Adrenal gland (tissue), 12 donors: ENCODE data around the gene NUP50. TPM values are rescaled to one million over a fixed set of nuclear protein-coding genes. Genes with fewer than 3 reads are reported as not detected.

Experiments used
- DNase-seq, 7 donors: peaks; one replicate each; pipeline ENCODE4 v3.0.0-alpha.2; 2019 to 2020
- H3K27ac ChIP-seq, 5 donors: fragments of 200-600 bp; sonication (generic) in 4 of 5; 1 replicate in 3 of 5; 2 replicates in 2 of 5; pipeline versions ENCODE4 v1.5.1 to v1.8.0; 2016 to 2020; ENCODE audit warnings: mild to moderate bottlenecking in 1 of 5
- H3K27me3 ChIP-seq: fragments of 200-600 bp; 2 replicates; pipeline ENCODE4 v1.8.0; 2021
- H3K36me3 ChIP-seq, 2 donors: fragments of 200-600 bp; replicated peaks in 1 of 2; 1 replicate in 1 of 2; 2 replicates in 1 of 2; pipeline versions ENCODE4 v1.5.1 to v1.8.0; 2018 to 2022
- H3K4me1 ChIP-seq, 2 donors: fragments of 200-600 bp; replicated peaks in 1 of 2; 1 replicate in 1 of 2; 2 replicates in 1 of 2; pipeline versions ENCODE4 v1.5.1 to v1.8.0; 2018 to 2021
- H3K4me3 ChIP-seq, 4 donors: fragments of 200-600 bp; sonication (generic) in 3 of 4; one replicate each; pipeline ENCODE4 v1.5.1; 2016 to 2018
- H3K9me3 ChIP-seq, 3 donors: fragments of 200-600 bp; sonication (generic) in 1 of 3; replicated peaks in 1 of 3; 1 replicate in 2 of 3; 2 replicates in 1 of 3; pipeline versions ENCODE4 v1.5.1 to v1.8.0; 2016 to 2021
- POLR2A ChIP-seq, 2 donors: fragments of 450-650 bp; IDR thresholded peaks; one replicate each; pipeline ENCODE4 v1.6.1; 2017; ENCODE audit warnings: antibody characterized with exemption in 2 of 2, mild to moderate bottlenecking in 2 of 2, moderate library complexity in 1 of 2
- WGBS, 4 donors: extraction: QIAGEN DNeasy Blood & Tissue Kit in 2 of 4; methylation state at CpG; one replicate each; pipeline versions ENCODE4 v1.1.5 to v1.1.7; 2013 to 2017; 5-methylcytosine and 5-hydroxymethylcytosine counted together
- intact Hi-C, 2 donors: fragments of 100-400 bp; cut with DNase I; formaldehyde crosslinking; loops; one replicate each; pipeline versions ENCODE4 v1.14.1 to v1.15.0; 2022 to 2023
- polyA plus RNA-seq, 3 donors: library from polyadenylated mRNA; stranded (reverse); fragments of 200-250 nt in 2 of 3; fragments of 350-450 nt in 1 of 3; fragmentation: Illumina TruSeq in 1 of 3; extraction: RNeasy Lipid Tissue Mini Kit (QIAGEN cat#74804) in 1 of 3; gene quantifications; one replicate each; pipeline ENCODE4 v1.2.3, GENCODE V29; 2013 to 2014
- total RNA-seq, 9 donors: library from RNA; depleted of rRNA in 4 of 9; stranded (reverse); fragments of >200 nt in 4 of 9; fragments of 120-200 nt in 1 of 9; fragmentation: NEBNext Ultra II Directional in 1 of 9; extraction: Animal tissue kit (Norgen Biotek cat#: 25700) in 1 of 9; gene quantifications; one replicate each; pipeline versions ENCODE4 v1.1.0 to v1.2.4, GENCODE V29; 2013 to 2023
- TF ChIP-seq, protein P1 (sequence below), 6 experiments: fragments of 450-650 bp in 4 of 6; fragments of 200-600 bp in 2 of 6; sonication (generic) in 1 of 6; IDR thresholded peaks; 1 replicate in 5 of 6; 2 replicates in 1 of 6; pipeline versions ENCODE4 v1.5.1 to v1.8.0; 2016 to 2021; ENCODE audit warnings: antibody characterized with exemption in 6 of 6, mild to moderate bottlenecking in 2 of 6, moderate library complexity in 1 of 6
- donor health status: healthy with polysubstance abuse.
- donor health status: Bipolar disorder and iron deficiency.
- donor health status: DM: yes; HTN: yes; CAD: no.
- donor health status: DM: no; HTN: no; CAD: no.
- donor health status: DM: no; HTN: no; CAD: no.
- donor health status: DM: yes; HTN: yes; CAD: no.

NUP50 gene
- total and polyA plus RNA-seq, 12 donors: 14.9 to 126 (median 64.6) TPM

DNA sequence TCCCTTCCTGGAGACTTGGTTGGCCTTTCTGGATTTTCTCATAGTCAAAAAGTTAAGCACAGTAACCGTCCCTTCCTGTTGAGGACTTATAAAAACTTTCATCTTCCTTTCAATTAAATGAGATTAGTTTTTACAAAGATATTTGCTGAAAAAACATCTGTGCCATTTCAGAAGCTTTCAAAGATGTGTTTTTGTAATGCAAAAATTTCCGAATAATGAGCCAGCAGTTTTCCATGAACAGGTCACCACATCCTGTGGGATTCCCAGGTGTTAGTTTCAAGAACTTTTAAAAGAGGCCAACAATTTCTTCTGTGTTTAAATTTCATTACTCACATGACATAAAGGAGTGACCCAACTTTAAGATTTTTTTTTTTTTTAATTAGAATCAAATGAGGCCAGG lies 18.0 kb downstream of the NUP50 start:
- peaks cover 0 to 64% of the 10 kb centered on the region in 2 donors for H3K36me3 ChIP-seq

DNA sequence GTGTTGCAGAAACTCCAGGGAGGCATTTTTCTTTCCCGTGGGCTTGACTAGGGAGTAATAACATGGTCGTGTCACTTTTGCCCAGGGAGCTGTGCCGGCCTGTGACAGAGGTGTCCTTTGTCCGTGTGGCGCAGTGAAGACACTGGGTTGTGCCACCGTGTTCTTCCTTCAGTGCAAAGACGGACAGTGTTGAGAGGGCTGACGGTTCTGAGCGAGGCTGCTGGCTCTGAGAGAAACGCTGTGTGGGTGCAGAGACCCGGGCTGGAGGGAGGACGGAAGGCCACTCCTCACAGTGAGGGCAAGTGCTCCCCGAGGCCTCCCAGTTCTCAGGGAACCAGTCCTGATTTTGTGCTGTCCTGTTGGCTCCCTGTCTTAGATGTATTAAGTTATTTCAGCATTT lies 20.2 kb downstream of the NUP50 start:
- WGBS, 4 donors: 89 to 95% (median 92%) methylated on average over 10 to 13 of the region's 13 CpGs
- Histone ChIP-seq H3K4me1 (peaks cover 0 to 16% of the 10 kb centered on the region in 2 donors), H3K27ac (no peak overlapping the region), H3K9me3 (no peaks in the 10 kb centered on the region), H3K27me3 (no peaks in the 10 kb centered on the region), H3K36me3 (peaks cover 0 to 51% of the 10 kb centered on the region in 2 donors), H3K4me3 (no peak overlapping the region)
- intact Hi-C loops: no loop called here
- peak in 2 of 7 donors; percentile 18 to 50 for DNase-seq
- TF ChIP-seq POLR2A (IDR thresholded peaks at IDR 0.05): no peak
- TF ChIP-seq, protein P1, sequence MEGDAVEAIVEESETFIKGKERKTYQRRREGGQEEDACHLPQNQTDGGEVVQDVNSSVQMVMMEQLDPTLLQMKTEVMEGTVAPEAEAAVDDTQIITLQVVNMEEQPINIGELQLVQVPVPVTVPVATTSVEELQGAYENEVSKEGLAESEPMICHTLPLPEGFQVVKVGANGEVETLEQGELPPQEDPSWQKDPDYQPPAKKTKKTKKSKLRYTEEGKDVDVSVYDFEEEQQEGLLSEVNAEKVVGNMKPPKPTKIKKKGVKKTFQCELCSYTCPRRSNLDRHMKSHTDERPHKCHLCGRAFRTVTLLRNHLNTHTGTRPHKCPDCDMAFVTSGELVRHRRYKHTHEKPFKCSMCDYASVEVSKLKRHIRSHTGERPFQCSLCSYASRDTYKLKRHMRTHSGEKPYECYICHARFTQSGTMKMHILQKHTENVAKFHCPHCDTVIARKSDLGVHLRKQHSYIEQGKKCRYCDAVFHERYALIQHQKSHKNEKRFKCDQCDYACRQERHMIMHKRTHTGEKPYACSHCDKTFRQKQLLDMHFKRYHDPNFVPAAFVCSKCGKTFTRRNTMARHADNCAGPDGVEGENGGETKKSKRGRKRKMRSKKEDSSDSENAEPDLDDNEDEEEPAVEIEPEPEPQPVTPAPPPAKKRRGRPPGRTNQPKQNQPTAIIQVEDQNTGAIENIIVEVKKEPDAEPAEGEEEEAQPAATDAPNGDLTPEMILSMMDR (IDR thresholded peaks at IDR 0.05): no peak

More for the DNA sequence above, 18.0 kb downstream of the NUP50 start:
- 94 to 97% (median 94%) methylated on average over 2 of the region's 2 CpGs for WGBS, 4 donors
- no peak for TF ChIP-seq POLR2A (IDR thresholded peaks at IDR 0.05)
- TF ChIP-seq, protein P1 (IDR thresholded peaks at IDR 0.05): no peak
- no peak overlapping the region for H3K27ac ChIP-seq
- no peak for DNase-seq
- intact Hi-C loops: no loop called here
- H3K4me1 ChIP-seq: peaks cover 0 to 16% of the 10 kb centered on the region in 2 donors
- H3K4me3 ChIP-seq: no peak overlapping the region
- H3K27me3 ChIP-seq: no peaks in the 10 kb centered on the region
- H3K9me3 ChIP-seq: no peaks in the 10 kb centered on the region

DNA sequence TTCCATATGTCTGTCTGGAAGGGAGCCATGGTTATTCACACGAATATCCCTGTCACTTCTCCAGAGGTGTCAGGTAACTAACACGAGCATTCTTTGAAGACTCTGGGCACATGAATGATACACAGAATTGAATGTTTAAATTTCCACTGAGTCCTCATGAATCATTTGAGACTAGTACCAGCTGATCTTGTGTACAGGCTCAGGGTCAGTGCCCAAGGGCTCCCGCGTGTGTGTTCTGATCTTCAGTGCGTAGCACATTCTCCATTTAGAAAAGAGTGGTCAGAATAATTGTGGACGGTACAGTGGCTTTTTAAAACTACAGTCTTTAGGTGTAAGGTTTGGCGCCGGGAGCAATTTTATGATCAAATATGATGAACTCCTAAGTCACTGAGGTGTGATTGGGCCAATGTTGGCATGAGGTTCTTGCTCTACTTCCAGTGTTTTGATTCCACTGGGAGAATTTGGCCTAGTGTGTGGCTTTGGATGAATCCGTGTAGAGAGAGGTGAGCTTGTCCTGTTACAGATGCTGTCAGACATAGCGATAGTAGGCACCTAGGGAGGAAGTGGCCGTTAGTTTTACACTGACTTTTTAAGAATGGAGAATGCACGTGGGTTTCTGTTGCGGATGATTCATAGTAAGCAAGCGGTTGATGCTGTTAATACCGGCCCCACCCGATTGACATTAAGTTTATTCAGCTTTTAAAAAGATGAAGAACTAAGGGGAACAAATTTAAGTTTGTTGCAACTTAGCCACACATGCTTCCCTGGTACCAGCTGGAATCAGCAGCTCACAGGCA lies 22.2 kb downstream of the NUP50 start:
- TF ChIP-seq, protein P1 (IDR thresholded peaks at IDR 0.05): no peak
- no peak for TF ChIP-seq POLR2A (IDR thresholded peaks at IDR 0.05)
- peaks cover 0 to 46% of the 10 kb centered on the region in 2 donors for H3K36me3 ChIP-seq
- H3K4me3 ChIP-seq: no peak overlapping the region
- H3K4me1 ChIP-seq: peaks cover 0 to 5% of the 10 kb centered on the region in 2 donors
- peak overlapping the region; percentile 32 to 76 (median 45) for H3K27ac ChIP-seq
- no peaks in the 10 kb centered on the region for H3K9me3 ChIP-seq
- peak in 4 of 7 donors; percentile 59 to 76 (median 68) for DNase-seq
- 45 to 64% (median 60%) methylated on average over 16 of the region's 16 CpGs for WGBS, 4 donors
- intact Hi-C loops: no loop called here
- H3K27me3 ChIP-seq: no peaks in the 10 kb centered on the region

DNA sequence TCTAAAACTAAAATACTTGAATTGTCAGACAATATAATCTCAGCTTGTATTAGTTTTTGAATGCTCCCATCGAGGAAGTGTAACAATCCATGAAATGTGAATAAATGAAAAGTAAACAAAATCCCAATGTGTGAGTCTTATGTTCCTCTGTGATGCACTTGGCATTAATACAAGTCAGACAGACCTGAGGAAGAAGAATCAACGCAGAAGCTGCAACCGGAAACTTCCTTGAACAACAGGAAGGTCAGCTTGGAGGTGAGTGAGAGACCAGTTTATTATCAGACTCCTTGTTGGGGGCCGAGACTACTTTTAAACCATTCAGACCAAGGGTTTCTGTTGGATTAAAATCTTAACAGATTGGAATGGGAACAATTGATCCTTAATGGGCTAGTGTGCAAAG lies 24.2 kb downstream of the NUP50 start:
- intact Hi-C loops: no loop called here
- no peak for DNase-seq

More for the DNA sequence above, 24.2 kb downstream of the NUP50 start:
- peaks cover 0 to 8% of the 10 kb centered on the region in 2 donors for H3K4me1 ChIP-seq
- no peak overlapping the region for H3K27ac ChIP-seq
- no peaks in the 10 kb centered on the region for H3K9me3 ChIP-seq
- no peak overlapping the region for H3K4me3 ChIP-seq
- H3K36me3 ChIP-seq: peaks cover 0 to 32% of the 10 kb centered on the region in 2 donors
- TF ChIP-seq, protein P1 (IDR thresholded peaks at IDR 0.05): no peak
- TF ChIP-seq POLR2A (IDR thresholded peaks at IDR 0.05): no peak
- 61 to 72% (median 67%) methylated on average over 4 of the region's 4 CpGs for WGBS, 4 donors
- H3K27me3 ChIP-seq: no peaks in the 10 kb centered on the region
